Small intestine (tissue), 7 donors: ENCODE measurements around the gene XKRX. TPM values are rescaled to one million over a fixed set of nuclear protein-coding genes. Genes with fewer than 3 reads are reported as not detected.
A peak's percentile ranks its signal among the peaks of the same experiment; 100 is the strongest.

Source experiments
- DNase-seq, 2 donors: peaks; one replicate each; pipeline versions ENCODE4 v3.0.0 to v3.0.0-alpha.2; 2013
- FAIRE-seq: peaks from 2 replicates; lab custom pipeline; 2012; peaks lifted over from hg19 to GRCh38; lab: Jason Lieb, UNC
- H3K27ac ChIP-seq, 3 donors: one replicate each; pipeline ENCODE4 v1.5.1; 2013; ENCODE audit warnings: low read length in 2 of 3, mild to moderate bottlenecking in 2 of 3, control low read depth in 1 of 3, inconsistent platforms in 1 of 3, low read depth in 1 of 3, moderate library complexity in 1 of 3
- H3K27me3 ChIP-seq, 3 donors: one replicate each; pipeline ENCODE4 v1.6.1; 2013; ENCODE audit warnings: low read length in 3 of 3, inconsistent platforms in 1 of 3; ENCODE audit not compliant: control insufficient read depth in 3 of 3, insufficient read depth in 3 of 3
- H3K36me3 ChIP-seq, 3 donors: one replicate each; pipeline ENCODE4 v1.6.1; 2013; ENCODE audit warnings: low read length in 3 of 3, inconsistent platforms in 1 of 3, low read depth in 1 of 3, mild to moderate bottlenecking in 1 of 3, moderate library complexity in 1 of 3; ENCODE audit not compliant: control insufficient read depth in 3 of 3, insufficient read depth in 2 of 3
- H3K4me1 ChIP-seq, 3 donors: one replicate each; pipeline ENCODE4 v1.6.1; 2013; ENCODE audit warnings: low read length in 2 of 3, inconsistent platforms in 1 of 3, low read depth in 1 of 3, mild to moderate bottlenecking in 1 of 3, moderate library complexity in 1 of 3; ENCODE audit not compliant: control insufficient read depth in 3 of 3, insufficient read depth in 2 of 3
- H3K4me3 ChIP-seq, 3 donors: one replicate each; pipeline ENCODE4 v1.5.1; 2013; ENCODE audit warnings: low read length in 3 of 3, control low read depth in 1 of 3, inconsistent platforms in 1 of 3, low read depth in 1 of 3, mild to moderate bottlenecking in 1 of 3, moderate library complexity in 1 of 3
- H3K9me3 ChIP-seq, 2 donors: one replicate each; pipeline ENCODE4 v1.6.1; 2013; ENCODE audit warnings: low read depth in 1 of 2, low read length in 1 of 2; ENCODE audit not compliant: control insufficient read depth in 2 of 2, insufficient read depth in 1 of 2
- WGBS, 3 donors: extraction: QIAGEN DNeasy Blood & Tissue Kit; methylation state at CpG; one replicate each; pipeline ENCODE4 v1.1.7; 2013; 5-methylcytosine and 5-hydroxymethylcytosine counted together
- polyA plus RNA-seq, 4 donors: library from polyadenylated mRNA; stranded (reverse) in 3 of 4; unstranded in 1 of 4; fragments of 200-250 nt in 3 of 4; fragments of 120-200 nt in 1 of 4; gene quantifications; one replicate each; pipeline versions ENCODE4 v1.2.1 to v1.2.3, GENCODE V29; 2013
- donor health status: healthy with polysubstance abuse.
- donor health status: control.
- donor health status: control.
- donor health status: Bipolar disorder and iron deficiency.
- donor health status: healthy.

Gene XKRX
- polyA plus RNA-seq, 4 donors: 0.31 to 8.1 (median 2.0) TPM

DNA sequence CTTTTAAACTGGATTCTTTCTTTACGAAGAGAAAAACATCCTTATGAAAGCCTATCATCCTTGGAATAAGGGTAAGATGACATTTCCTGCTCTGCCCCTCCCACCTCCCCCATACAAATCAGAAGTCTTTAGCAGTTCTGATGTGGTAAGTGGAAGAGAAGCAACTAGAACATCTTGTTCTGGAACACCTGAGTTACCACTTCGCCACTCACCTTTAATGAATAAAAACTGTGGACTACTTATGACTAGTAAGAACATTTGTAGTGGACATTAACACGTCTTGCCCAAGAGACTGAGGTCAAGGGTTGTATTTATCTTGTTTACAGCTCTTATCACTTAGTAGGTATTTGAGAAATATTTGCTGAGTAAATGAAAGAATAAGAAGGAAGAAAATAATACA lies 4.3 kb downstream of the XKRX start:
- Histone ChIP-seq H3K36me3 (peaks cover 0 to 2% (median 0%) of the 10 kb centered on the region in 3 donors), H3K4me1 (no peaks in the 10 kb centered on the region), H3K27me3 (no peaks in the 10 kb centered on the region), H3K4me3 (no peak overlapping the region), H3K9me3 (no peaks in the 10 kb centered on the region), H3K27ac (peak overlapping the region in 1 of 3 donors; percentile 56)
- FAIRE-seq (no peak), DNase-seq (peak; percentile 38 to 65)
- 41 to 66% (median 55%) methylated on average over 3 of the region's 3 CpGs for WGBS, 3 donors

DNA sequence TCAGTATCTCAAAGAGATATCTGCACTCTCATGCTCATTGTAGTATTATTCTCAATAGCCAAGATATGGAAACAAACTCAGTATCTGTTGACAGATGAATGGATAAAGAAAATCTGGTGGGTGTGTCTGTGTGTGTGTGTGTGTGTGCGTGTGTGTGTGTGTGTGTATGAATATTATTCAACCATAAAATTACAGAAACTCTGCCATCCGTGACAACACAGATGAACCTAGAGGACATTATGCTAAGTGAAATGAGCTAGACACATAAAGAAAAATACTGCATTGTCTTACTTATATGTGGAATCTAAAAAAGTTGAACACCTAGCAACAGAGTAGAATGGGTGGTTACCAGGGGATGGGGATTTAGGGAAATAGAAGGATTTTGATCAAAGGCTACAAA lies 13.2 kb downstream of the XKRX start:
- FAIRE-seq (no peak), DNase-seq (no peak)
- no peaks in the 10 kb centered on the region for H3K4me1 ChIP-seq
- H3K36me3 ChIP-seq: peaks cover 0 to 2% (median 0%) of the 10 kb centered on the region in 3 donors
- no peaks in the 10 kb centered on the region for H3K27me3 ChIP-seq
- H3K9me3 ChIP-seq: no peaks in the 10 kb centered on the region
- no peak overlapping the region for H3K4me3 ChIP-seq
- WGBS, 3 donors: 63 to 88% (median 81%) methylated on average over 2 of the region's 2 CpGs
- no peak overlapping the region for H3K27ac ChIP-seq

DNA sequence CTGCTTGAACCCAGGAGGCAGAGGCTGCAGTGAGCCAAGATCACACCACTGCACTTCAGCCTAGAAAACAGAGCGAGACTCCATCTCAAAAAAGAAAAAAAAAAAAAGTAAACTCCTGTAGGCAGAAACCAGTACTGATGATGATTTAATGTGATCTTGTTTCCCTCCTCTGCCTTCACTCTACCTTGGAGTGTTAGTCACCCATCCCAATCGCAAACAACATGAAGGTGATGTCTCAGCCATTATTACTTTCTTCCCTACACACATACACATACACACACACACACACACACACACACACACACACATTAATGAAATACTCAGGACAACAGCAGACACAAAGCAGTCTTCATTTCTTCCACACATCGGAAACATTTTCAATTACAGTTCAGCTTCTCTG lies 15.6 kb downstream of the XKRX start:
- Histone ChIP-seq H3K27ac (no peak overlapping the region), H3K36me3 (peaks cover 0 to 2% (median 0%) of the 10 kb centered on the region in 3 donors), H3K27me3 (peaks cover 0 to 2% (median 0%) of the 10 kb centered on the region in 3 donors), H3K4me1 (no peaks in the 10 kb centered on the region), H3K9me3 (no peaks in the 10 kb centered on the region), H3K4me3 (no peak overlapping the region)
- FAIRE-seq (no peak), DNase-seq (no peak)
- WGBS, 3 donors: 74 to 87% (median 82%) methylated on average over 2 to 3 of the region's 3 CpGs

DNA sequence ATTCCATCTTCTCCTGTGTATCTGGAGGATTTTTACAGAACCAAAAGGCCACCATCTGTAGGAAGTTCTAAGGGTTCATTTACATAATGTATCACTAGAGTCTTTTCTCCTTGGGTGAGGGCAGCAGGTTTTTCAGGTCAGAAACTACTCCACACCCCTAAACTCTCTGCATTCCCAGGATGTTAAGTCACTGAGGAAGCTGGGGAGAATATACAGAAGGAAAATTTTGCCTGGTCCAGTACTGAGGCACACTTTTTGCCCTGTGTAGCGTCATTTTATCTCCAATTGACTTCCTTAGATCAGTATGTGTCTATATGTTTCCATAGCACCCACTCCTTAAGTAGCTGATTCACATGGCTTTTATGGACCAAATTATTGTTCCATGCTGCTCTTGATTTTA lies 17.0 kb downstream of the XKRX start:
- H3K36me3 ChIP-seq: peaks cover 0 to 2% (median 0%) of the 10 kb centered on the region in 3 donors
- 44 to 58% (median 50%) methylated on average over 1 of the region's 1 CpG for WGBS, 3 donors
- no peaks in the 10 kb centered on the region for H3K4me1 ChIP-seq
- H3K27ac ChIP-seq: no peak overlapping the region
- DNase-seq: no peak
- H3K27me3 ChIP-seq: peaks cover 0 to 2% (median 0%) of the 10 kb centered on the region in 3 donors
- H3K4me3 ChIP-seq: no peak overlapping the region
- no peak for FAIRE-seq
- H3K9me3 ChIP-seq: no peaks in the 10 kb centered on the region

DNA sequence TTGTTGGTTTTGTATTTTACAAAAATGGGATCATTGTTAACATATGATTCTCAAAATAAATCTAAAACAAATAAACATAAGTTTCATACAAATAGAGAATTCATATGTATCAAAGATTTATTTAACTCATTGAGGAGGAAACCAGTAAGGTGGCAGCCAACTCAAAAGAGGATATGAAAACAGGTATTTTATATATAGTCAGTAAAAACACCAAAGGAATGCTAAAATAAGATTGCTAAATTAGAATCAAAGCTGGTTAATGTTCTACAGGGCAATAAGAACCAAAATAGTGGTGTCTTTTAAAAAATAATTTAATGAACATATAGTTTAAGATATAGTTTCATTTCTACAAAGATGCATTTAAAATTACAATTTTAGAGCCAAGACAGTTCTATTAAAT lies 23.1 kb downstream of the XKRX start:
- DNase-seq: no peak
- Histone ChIP-seq H3K27ac (no peak overlapping the region), H3K9me3 (no peaks in the 10 kb centered on the region), H3K27me3 (peaks cover 0 to 2% (median 0%) of the 10 kb centered on the region in 3 donors), H3K4me1 (no peaks in the 10 kb centered on the region), H3K4me3 (no peak overlapping the region), H3K36me3 (no peaks in the 10 kb centered on the region)
- FAIRE-seq: no peak

DNA sequence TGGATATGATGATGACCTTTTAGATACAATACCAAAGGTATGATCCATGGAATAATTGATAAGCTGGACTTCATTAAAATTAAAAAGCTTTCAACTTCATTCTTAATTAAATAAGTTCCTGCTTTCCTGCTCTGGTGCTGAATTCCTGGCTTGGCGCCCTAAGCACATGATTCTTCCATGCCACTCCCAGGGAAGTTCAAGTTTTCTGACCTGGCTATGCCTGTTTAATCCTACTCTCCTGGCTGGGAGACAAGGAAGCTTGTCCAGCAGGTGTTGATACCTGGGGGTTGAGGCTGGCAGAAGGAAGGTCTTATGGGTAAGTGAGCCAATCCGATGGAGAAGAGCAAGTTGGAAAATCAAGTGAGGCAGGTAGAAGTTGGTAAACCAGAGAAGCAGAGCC lies 24.3 kb downstream of the XKRX start:
- Histone ChIP-seq H3K36me3 (no peaks in the 10 kb centered on the region), H3K27ac (no peak overlapping the region), H3K27me3 (peaks cover 0 to 2% (median 0%) of the 10 kb centered on the region in 3 donors), H3K9me3 (no peaks in the 10 kb centered on the region), H3K4me3 (no peak overlapping the region), H3K4me1 (no peaks in the 10 kb centered on the region)
- DNase-seq (no peak), FAIRE-seq (no peak)
- 41 to 73% (median 49%) methylated on average over 2 of the region's 2 CpGs for WGBS, 3 donors

DNA sequence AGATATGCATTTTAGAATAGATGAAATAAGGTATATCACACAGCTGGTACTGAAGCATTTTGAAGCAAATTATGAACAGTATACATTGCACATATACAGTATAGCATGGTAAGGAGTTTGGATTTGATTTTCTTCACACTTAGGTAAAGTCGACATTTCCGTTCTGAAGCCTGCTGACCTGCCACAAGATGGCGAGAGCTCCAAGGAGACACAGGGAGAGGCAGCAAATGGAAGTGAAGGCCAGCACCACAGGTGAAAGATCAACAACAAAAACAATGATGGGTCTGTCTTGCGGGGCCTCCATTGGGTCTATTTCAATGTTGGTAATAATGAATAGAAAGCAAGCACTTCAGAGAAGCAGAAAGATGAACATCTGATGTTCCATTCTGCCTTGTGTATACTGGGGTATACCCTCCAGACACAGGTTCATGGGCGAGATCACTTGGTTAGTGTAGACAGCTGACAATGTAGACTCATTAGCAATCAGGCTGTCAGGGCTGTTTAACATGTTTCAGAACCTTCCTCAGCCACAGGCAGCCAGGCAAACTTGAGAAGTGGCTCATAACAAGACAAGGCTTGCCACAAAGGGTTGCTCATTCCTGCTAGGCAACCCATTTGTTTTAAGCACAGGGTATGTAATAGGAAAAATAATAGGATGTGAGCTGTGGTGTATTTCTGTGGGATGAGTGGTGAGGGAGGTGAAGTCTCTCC lies 33.2 kb downstream of the XKRX start:
- DNase-seq: peak; percentile 42 to 43
- WGBS, 3 donors: 23 to 39% (median 32%) methylated on average over 5 of the region's 5 CpGs

DNA sequence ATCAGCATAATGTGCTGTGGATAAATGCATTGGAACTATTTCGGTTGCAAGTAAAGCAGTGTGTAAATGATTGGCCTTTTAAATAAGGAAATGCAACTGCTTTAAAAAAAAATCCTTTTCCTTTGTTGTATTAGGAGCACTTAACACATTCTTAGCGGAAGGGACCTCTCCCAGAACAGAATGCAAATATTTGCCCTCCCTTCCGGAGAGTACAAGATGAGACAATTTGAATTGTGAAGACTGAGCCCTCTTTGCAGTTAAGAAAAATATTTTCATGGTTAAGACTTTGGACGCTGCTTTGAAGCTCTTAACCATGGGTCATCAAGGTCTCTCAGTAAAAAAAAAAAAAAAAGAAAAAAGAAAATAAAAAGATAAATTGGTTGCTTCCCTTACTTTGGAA lies 45.1 kb downstream of the XKRX start:
- Histone ChIP-seq H3K27ac (no peak overlapping the region), H3K4me1 (no peaks in the 10 kb centered on the region), H3K36me3 (no peaks in the 10 kb centered on the region), H3K9me3 (no peaks in the 10 kb centered on the region), H3K27me3 (no peaks in the 10 kb centered on the region), H3K4me3 (no peak overlapping the region)
- DNase-seq (peak in 1 of 2 donors; percentile 24), FAIRE-seq (no peak)
- WGBS, 3 donors: 48 to 58% (median 52%) methylated on average over 4 of the region's 4 CpGs

More for the DNA sequence above, 33.2 kb downstream of the XKRX start:
- Histone ChIP-seq H3K36me3 (no peaks in the 10 kb centered on the region), H3K27me3 (no peaks in the 10 kb centered on the region), H3K27ac (no peak overlapping the region), H3K4me3 (no peak overlapping the region), H3K4me1 (no peaks in the 10 kb centered on the region), H3K9me3 (no peaks in the 10 kb centered on the region)
- FAIRE-seq: no peak

DNA sequence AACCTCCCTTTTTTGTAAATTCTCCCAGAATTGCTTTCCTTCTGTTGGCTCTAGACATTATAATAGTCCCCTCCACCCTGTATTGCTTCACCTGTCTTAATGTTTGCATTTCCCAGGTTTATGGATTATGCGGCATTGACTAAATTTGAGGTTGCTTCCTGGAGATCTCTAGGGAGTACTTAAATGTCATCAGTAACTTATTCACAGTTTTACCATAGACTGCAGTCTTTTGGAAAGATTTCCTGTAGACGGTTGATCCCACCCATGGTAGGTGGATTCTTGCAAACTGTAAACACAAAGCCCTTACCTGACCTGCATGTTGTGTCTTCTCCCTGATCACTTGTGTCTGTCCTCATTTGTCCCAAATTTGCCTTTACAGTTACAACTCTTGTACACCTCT lies 48.3 kb downstream of the XKRX start:
- FAIRE-seq (no peak), DNase-seq (peak in 1 of 2 donors; percentile 24)
- no peaks in the 10 kb centered on the region for H3K27me3 ChIP-seq
- no peaks in the 10 kb centered on the region for H3K36me3 ChIP-seq
- no peak overlapping the region for H3K27ac ChIP-seq
- no peaks in the 10 kb centered on the region for H3K9me3 ChIP-seq
- no peaks in the 10 kb centered on the region for H3K4me1 ChIP-seq
- 30 to 39% (median 39%) methylated on average over 2 of the region's 2 CpGs for WGBS, 3 donors
- no peak overlapping the region for H3K4me3 ChIP-seq
